DMS79 treated with DMSO at 0.1 percent for 48 hours (cell line): ENCODE measurements around the gene HERPUD2.
"Not testable (repeated sequence)": the region's sequence is repeated elsewhere in the genome, so short reads cannot be mapped to it uniquely, and the experiment has no call there.

Source experiments
- DNase-seq: peaks from one replicate; lab custom pipeline; 2025; lab: John Stamatoyannopoulos, UW

The HERPUD2 gene

DNA sequence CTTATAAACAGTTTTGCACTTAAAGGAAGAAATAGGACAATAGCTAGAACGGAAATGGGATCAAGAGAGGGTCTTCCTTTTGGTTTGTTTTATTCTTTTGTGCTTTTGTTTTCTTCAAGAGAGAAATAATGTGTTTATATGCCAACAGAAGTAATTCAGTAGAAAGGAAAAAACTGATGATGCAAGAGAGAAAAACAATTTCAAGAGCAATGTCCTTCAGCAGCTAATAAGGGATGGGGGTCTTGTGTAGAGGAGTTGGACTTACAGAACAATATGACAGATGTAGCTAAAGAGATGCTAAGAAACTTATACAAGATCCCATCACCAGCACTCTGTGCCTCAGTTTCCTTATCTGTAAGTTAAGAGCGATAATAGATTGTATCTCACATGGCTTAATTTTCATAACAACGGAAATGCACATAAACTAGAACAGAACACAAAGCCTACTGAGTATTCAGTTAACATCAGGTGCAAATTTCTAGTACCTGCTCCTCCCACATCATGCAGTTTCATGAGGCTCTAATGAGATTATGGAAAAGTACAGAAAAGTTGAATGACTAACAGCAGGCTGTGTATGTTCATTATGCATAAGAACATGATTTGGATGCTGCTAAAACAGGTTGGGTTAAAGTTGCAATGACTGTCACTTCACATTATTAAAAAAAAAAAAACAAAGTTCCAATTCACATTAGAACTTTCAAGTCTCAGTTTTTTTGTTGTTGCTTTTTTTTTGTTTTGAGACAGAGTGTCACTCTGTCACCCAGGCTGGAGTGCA is 17.2 kb downstream of the HERPUD2 start:
- no peak for DNase-seq

DNA sequence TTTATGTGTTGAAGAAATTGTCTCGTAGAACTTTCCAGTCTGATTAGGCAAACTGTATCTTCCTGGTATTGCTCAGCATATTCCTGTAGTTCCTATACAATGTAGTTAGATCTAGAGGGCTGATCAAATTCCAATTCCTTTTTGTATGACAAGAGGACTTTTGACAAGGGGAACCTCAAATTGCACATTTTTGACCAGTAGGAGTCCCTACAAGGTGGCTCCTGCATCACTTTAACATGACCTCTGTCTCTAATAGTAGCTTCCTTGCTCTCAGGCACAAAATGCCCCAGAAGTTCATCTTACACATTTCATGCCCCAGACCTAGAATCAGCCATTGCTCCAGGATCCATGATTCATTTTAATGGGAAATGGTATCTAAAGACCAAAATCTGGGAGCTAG is 18.7 kb downstream of the HERPUD2 start:
- no peak for DNase-seq

DNA sequence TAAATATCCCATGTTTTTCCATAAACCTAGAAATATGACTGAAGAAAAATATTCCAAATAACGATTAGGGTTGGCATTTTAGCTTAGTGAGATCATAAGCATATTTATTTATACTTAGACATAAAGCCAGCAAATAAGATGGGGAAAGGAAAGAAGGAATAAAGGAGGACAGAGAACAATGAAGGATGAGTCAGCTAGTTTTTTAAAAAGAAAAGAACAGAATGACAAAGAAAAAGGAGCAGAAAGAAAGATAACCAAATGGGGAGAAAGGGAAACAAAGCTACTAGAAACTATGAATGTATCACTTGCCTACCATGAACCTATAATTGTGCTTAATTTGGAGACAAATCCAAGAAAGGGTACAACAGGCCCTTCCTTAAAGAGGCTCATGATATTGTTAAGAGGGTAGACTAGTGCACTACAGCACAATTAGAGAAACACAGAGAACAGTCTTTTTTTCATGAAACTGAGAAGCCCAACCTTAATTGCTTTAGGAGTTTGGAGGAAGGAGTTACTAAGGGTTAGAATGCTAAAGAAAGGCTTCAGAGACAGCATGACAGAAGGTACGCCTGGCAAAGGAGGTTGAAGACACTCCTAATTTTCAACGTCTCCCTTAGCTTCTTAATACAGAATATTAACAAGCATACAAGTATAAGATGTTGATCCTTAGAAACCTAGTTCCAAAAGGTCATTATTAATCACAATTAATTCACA is 23.9 kb downstream of the HERPUD2 start:
- no peak for DNase-seq

DNA sequence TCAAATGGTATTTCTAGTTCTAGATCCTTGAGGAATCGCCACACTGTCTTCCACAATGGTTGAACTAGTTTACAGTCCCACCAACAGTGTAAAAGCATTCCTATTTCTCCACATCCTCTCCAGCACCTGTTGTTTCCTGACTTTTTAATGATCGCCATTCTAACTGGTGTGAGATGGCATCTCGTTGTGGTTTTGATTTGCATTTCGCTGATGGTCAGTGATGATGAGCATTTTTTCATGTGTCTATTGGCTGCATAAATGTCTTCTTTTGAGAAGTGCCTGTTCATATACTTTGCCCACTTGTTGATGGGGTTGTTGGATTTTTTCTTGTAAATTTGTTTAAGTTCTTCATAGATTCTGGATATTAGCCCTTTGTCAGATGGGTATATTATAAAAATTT is 34.5 kb downstream of the HERPUD2 start:
- DNase-seq, result not testable (repeated sequence)

DNA sequence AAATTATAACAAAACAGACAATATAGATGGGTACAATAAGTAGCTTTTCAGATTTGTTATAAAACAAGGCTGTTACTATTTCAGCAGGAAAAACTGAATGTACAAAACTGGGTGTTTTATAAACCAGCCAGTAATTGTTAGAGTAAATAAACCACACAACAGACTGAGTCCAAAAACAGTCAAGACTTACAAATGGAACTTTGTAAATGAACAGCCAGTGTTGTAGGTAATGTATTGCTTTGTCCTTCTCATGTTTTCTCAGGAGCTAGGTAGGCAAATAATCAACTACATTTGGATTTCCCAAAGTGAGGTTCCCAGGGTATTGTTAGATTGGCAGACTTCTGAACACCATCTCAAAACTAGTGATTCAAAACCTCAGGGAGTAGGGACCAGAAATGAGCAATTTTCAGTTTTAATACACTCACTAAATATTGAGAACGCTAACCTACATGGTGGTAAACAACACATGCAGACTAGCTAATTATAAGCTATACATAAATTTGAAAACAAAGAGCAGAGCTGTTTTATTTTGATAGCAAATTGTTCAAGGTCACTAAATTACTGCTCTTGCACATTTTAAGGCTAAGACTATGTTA is 36.2 kb downstream of the HERPUD2 start:
- DNase-seq, result no peak

DNA sequence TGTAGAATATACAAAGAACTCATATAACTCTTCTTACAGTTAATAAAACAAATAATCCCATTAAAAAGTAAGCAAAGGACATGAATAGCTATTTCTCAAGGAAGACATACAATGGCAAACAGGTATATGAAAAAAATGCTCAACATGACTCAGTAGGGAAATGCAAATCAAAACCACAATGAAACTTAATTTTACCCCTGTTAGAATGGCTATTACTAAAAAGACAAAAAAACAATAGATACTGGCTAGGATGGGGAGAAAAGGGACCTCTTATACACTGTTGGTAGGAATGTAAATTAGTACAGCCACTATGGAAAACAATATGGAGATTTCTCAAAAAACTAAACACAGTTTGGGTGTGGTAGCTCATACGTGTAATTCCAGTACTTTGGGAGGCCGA is 37.8 kb downstream of the HERPUD2 start:
- DNase-seq, result no peak

DNA sequence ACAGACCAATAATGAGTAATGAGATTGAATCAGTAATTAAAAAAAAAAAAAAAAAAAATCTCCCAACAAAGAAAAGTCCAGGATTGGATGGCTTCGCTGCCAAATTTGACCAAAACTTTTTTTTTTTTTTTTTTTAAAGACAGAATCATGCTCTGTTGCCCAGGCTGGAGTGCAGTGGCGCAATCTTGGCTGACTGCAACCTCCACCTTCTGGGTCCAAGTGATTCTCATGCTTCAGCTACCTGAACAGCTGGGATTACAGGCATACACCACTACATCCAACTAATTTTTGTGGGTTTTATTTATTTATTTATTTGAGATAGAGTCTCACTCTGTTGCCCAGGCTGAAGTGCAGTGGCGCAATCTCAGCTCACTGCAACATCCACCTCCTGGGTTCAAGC is 40.4 kb downstream of the HERPUD2 start:
- DNase-seq, result not testable (repeated sequence)

DNA sequence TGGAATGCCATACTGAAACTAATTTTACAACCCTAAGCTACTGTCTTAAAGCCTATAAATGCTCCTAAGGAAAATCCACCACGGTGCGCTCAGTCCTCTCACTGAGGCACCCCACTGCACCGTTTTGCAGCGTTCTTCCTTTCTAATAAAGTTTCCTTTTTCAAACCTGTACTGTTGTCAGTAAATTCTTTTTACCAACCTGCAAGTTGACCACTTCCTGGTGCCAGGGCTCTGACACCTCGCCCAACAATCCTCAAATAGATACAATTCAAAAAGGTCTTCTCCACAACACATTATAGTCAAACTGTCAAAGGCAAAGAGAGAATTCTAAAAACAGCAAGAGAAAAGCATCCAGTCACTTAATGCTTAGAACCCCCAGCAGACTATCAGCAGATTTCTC is 42.8 kb downstream of the HERPUD2 start:
- no peak for DNase-seq

DNA sequence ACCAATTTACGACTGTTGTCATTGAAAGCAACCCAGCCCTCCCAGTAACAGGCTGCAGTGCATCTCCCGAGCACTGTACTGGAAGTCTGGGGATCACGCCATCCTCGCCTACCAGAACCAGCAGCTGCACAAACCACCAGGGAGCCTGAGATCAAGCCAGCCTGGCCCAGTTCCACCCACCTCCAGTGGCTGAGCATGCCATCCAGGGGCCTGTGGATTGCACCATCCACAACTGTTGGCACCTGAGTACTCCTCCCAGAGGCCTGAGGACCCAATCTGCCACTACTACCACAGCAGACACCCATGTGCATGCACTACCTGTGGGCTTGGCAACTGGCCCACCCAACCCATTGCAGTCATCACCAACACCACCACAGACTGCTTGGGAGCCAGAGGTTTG is 44.2 kb downstream of the HERPUD2 start:
- no peak for DNase-seq

DNA sequence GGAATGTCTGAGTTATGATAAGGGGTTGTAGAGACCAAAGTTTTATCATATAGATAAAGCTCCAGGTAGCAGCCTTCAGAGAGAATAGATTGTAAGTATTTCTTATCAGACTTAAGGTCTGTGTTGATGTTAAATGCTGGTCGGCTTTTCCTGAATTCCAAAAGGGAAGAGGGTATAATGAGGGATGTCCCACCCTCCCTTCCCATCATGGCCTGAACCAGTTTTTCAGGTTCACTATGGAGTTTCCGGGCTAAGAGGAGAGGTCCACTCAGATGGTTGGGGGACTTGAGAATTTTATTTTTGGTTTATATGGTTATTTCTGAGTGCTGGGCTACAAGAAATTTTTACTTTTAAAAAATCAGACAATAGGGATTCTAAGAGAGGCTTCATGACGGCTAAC is 45.2 kb downstream of the HERPUD2 start:
- no peak for DNase-seq

DNA sequence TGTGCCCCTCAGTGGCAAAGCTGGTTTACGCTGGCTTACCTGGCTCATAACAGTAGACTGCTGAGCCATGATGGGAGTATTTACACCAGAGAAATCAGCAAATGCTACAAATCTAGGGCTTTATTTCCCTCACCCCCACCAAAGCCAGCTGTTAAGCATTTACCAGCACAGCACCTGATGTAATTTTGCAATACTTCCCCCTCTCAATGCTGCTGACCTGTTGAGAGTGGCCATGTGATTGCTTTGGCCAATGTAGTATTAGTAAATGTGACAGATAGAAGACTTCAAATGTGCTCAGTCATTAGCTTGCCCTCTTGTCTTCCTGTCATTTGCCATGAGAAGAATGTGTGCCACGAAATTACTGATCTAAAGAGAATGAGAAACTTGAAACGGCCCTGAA is 46.6 kb downstream of the HERPUD2 start:
- no peak for DNase-seq

DNA sequence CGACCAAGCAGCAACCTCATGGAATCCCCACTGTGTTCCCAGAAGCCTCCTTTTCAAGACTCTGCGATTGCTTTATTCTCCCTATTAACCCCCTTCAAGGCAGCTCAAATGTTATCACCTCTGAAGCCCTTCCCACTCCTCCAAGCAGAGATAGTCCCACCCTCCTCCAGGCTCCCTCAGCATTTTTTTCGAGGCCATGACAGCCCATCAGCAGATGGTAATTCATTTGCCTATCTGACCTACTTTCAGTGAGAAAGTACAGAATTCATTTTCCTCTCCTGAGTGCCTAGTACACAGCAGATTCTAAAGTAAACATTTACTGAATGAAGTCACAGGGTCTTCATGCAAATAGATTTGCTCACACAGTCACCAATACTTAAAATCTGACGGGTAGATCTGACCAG is 47.8 kb downstream of the HERPUD2 start:
- DNase-seq, result no peak

DNA sequence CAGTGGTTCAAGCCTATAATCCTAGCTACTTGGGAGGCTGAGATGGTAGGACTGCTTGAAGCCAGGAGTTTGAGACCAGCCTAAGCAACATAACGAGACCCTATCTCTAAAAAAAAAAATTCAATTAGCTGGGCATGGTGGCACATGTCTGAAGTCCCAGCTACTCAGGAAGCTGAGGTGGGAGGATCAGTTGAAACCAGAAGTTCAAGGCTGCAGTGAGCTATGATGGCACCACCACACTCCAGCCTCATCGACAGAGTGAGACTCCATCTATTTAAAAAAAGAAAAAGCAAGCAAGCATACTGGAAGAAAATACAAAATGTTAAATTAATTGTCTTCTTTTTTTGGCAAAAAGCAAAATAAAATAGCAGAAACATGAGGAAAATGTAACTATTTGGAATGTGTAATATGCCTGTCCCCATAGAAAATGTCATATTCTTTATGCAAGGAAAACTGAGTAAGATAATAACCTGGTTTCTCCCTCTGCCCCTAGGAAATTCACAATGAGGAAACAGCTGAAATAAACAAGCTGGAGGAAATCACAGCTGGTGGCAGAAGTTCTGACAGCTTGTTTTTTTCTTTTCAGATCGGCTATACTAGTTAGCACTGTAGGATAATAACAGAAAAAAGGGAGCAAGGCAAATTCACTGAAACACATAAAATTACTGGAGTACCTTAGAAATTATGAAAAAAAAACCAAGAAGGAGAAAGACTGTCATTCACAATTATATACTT is 48.5 kb downstream of the HERPUD2 start:
- DNase-seq, result no peak

DNA sequence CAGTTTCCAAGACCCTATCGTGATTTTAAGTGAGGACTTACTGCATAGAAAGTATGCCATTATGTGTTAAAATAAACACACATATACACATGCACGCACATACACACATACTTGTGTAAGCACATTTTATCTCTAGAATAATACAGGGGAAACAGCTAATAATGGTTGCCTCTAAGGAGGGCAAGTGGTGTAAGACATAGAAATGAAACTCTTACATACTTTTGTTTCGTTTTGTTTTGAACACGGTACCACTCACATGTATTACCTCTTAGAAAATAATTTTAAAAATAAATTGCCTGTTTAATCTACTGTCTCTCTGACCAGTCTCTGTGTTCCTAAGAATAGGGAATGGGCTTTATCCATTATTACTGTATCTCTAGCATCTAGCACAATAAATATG is 49.2 kb downstream of the HERPUD2 start:
- DNase-seq, result no peak

DNA sequence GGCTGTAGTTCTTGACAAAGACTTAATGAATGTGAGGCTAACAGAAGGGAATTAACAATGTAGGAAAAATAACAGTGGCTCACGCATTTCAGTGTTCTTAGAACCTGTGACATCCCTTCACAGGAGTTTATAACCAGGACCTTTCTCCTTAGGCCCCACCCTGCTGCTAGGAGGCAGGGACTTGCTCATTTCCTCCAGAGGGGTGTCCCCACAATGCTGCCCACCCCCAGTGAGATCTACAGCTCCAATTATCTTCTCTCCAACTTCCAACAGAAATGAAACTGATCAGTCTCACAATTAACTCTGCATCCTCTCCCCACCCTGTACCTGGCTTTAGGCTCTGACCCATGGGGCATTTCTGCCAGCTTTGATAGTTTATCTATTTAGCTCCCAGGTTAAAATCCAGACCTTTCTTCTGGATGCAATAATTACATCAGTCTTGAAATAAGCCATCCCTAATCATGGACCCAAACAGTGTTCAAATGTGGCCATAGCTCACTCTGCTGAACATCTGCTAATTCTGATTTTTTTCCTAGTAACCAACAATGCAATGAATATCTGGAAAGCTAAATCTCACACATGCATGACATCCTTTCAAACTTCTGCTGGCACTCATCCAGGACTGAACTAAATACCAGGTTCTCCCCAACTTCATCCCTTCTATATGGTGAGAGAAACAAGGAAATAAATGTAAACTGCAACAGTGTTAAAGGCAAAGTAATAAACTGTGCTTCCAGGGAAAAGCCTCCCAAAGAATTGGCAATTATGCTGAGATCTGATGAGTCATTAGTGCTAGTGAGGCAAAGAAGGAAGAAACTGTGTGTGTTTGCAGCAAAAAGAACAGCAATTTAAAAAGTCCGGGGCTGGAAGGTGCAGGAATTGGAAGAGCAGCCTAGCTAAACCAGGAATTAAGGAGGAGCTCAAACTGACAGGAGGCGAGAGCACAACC is 64.6 kb downstream of the HERPUD2 start:
- no peak for DNase-seq

DNA sequence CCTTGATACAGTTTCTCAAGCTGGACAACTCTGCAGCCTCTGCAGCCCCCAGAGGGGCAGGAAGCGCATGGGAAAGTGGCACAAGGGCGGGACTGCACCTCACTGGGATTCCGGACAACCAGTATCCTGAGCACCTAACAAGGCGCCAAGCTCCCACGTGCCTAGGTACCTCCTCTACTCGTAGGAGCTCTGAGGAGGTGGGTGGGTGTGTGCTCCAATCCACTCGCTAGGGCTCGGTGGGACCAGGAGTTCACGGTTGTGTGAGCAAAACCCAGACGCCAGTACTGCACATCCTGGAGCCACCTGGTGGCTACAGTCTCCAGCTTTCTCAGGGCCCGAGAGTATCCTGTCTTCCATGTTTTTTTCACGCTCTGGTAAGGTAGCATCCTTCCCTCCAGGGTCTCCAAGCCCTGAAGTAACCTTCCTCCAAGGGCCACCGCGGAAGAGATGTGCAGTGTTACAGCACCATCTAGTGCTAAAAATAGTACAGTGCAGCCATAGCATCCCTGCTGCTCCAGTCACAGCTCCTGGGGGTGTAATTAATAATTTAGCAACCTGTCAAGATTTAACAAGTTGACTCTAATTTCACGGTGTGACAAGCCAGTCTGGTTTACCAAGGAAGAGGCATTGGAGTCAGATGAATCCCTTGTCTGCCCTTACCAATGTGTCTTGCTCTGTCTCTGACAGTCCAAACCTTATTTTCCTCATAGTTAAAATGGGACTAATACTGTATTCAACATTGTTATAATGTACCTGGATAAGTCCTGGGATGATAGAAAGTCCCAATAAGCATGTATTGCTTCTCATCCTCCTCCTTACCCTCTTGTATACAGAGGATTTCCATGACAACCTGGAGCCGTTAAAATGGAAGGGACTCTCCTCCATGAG is 70.4 kb downstream of the HERPUD2 start:
- peak; percentile 2 for DNase-seq

DNA sequence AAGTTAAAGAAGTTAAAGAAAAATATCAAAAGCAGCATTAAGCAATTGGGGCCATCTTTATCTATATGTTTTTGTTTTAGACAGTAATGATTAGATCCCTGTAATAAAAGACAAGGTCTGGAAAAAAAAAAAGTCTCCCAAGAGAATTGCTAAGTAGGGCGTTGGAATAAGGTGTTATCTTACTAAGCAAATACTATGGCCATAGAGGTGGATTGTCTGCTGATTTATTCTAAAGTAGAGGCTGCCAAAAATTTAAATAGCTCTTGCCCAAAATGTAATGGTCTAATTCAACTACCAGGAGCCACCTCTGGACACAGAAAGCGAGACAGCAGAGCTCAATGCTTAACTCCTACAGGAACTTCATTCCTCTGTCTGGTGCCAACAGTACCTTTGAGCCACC is 71.6 kb downstream of the HERPUD2 start:
- peak; percentile 20 for DNase-seq

DNA sequence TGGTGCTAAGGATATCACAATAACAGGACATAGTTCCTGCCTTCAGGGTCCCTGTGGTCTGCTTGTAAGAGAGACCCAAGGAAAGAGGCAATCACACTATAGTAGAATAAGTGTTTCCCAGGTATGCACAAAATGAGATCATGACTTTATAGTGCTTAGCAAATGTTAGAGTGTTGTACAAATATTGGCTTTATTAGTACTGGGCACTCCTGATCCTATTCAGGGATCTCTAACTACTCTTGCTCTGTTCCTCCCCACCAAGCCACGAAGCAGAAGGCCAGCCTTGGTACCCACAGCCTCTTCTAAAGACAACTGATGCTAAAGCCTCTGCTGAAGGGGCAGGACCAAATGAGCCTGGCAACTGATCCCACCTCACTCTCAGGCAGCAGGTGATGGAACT is 75.1 kb downstream of the HERPUD2 start:
- no peak for DNase-seq

DNA sequence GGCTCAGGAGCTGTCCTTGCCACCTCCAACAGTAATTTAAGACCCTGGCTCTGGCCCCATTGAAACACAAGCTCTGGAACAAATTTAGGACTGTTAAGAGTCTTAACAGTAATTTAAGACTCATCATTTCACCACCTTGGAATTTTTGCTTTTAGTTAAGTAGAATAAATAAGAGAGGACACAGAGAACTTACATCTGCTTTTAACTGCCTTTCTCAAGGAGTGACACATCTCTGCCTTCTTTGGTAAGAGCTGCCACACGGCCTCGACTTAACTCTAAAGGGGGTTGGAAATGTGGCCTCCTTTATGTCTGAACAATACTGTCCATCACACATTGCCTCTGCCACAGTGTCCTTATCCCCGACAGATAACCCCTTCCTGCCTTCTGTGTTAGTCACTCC is 77.9 kb downstream of the HERPUD2 start:
- no peak for DNase-seq

DNA sequence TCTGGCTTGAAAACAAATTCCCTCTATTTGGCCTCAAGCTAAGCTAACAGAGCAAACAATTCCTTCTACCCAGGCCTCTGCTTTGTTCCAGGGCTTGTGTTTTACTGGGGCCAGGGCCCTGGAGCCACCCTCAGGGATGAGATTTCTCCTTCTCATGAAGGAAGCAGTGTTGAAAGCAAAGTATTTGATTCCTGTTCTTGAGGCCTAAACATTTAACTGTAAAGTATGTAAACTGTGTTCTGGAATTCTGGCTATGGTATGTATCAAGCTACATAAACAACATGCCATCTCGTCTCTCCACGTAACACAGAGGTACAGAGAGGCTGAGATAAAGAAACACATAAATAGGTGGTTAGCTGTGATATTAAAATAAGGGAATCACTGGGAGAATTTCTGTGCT is 81.8 kb downstream of the HERPUD2 start:
- DNase-seq, result no peak
